B cell (primary cell): ENCODE measurements around the gene MLLT10. TPM values are rescaled to one million over a fixed set of nuclear protein-coding genes. Genes with fewer than 3 reads are reported as not detected.

ENCODE experiments used
- ATAC-seq: fragments of 200-7000 bp; cut with Tn5 transposase; one replicate; pipeline ENCODE4 v1.10.0; 2021; ENCODE audit warnings: low read depth, mild to moderate bottlenecking, moderate number of reproducible peaks, moderate library complexity
- CTCF ChIA-PET: fragments of 350-600 bp; sonication (Branson Sonifier 250); formaldehyde crosslinking; loops from one replicate; lab custom pipeline; 2021; ENCODE audit warnings: antibody characterized with exemption, inconsistent platforms; lab: Charles Lee
- POLR2A ChIA-PET: fragments of 350-600 bp; sonication (Branson Sonifier 250); formaldehyde crosslinking; loops from one replicate; lab custom pipeline; 2021; ENCODE audit warnings: antibody characterized with exemption; lab: Charles Lee
- DNase-seq: peaks from one replicate; pipeline ENCODE4 v3.0.0; 2013
- H2AFZ ChIP-seq: 2 replicates; pipeline ENCODE4 v1.6.1; 2012; ENCODE audit warnings: mild to moderate bottlenecking, low read depth, low read length; ENCODE audit not compliant: insufficient read depth, poor library complexity, severe bottlenecking
- H3K27ac ChIP-seq, 2 donors: 1 replicate in 1 of 2; 2 replicates in 1 of 2; pipeline ENCODE4 v1.5.1; 2012 to 2013; ENCODE audit warnings: low read length in 2 of 2, mild to moderate bottlenecking in 2 of 2, moderate library complexity in 1 of 2
- H3K27me3 ChIP-seq, 4 experiments: fragments of 200-600 bp in 1 of 4; sonication (generic) in 1 of 4; replicated peaks in 1 of 4; 1 replicate in 2 of 4; 2 replicates in 2 of 4; pipeline versions ENCODE4 v1.6.1 to v1.7.0; 2013 to 2016; ENCODE audit warnings: low read length in 3 of 4, mild to moderate bottlenecking in 2 of 4, mixed read lengths in 1 of 4, moderate library complexity in 1 of 4; ENCODE audit not compliant: insufficient read depth in 4 of 4, control insufficient read depth in 3 of 4; ENCODE audit errors: control extremely low read depth in 1 of 4
- H3K36me3 ChIP-seq, 2 experiments: replicated peaks in 1 of 2; 1 replicate in 1 of 2; 2 replicates in 1 of 2; pipeline versions ENCODE4 v1.6.1 to v1.7.1; 2013; ENCODE audit warnings: low read length in 1 of 2; ENCODE audit not compliant: insufficient read depth in 2 of 2, control insufficient read depth in 1 of 2; ENCODE audit errors: control extremely low read depth in 1 of 2, extremely low read depth in 1 of 2
- H3K4me1 ChIP-seq, 2 donors: fragments of 200-600 bp in 1 of 2; sonication (generic) in 1 of 2; 1 replicate in 1 of 2; 2 replicates in 1 of 2; pipeline versions ENCODE4 v1.5.1 to v1.6.1; 2013 to 2017; ENCODE audit warnings: low read length in 2 of 2; ENCODE audit not compliant: control insufficient read depth in 2 of 2, insufficient read depth in 2 of 2
- H3K4me2 ChIP-seq: replicated peaks from 2 replicates; pipeline ENCODE3; 2012; ENCODE audit warnings: mild to moderate bottlenecking, low read depth, low read length; ENCODE audit not compliant: poor library complexity, severe bottlenecking
- H3K4me3 ChIP-seq, 5 experiments: fragments of 200-600 bp in 1 of 5; sonication (generic) in 1 of 5; 1 replicate in 3 of 5; 2 replicates in 2 of 5; pipeline versions ENCODE4 v1.5.1 to v1.7.0; 2011 to 2016; ENCODE audit warnings: low read length in 4 of 5, mild to moderate bottlenecking in 4 of 5, low read depth in 2 of 5, control low read depth in 1 of 5, moderate library complexity in 1 of 5; ENCODE audit not compliant: insufficient read depth in 1 of 5; ENCODE audit errors: control extremely low read depth in 1 of 5, extremely low read depth in 1 of 5
- H3K79me2 ChIP-seq: fragments of 200-600 bp; sonication (generic); one replicate; pipeline ENCODE4 v1.6.0; 2016; ENCODE audit warnings: low read length; ENCODE audit not compliant: control insufficient read depth, insufficient read depth
- H3K9ac ChIP-seq: fragments of 200-600 bp; sonication (generic); 2 replicates; pipeline ENCODE4 v1.6.1; 2017; ENCODE audit warnings: mild to moderate bottlenecking, low read length, moderate library complexity
- H3K9me3 ChIP-seq, 3 donors: one replicate each; pipeline versions ENCODE4 v1.6.1 to v1.7.1; 2013; ENCODE audit warnings: low read length in 2 of 3; ENCODE audit not compliant: control insufficient read depth in 2 of 3, insufficient read depth in 1 of 3; ENCODE audit errors: control extremely low read depth in 1 of 3
- H4K20me1 ChIP-seq: 2 replicates; pipeline ENCODE4 v1.6.0; 2012; ENCODE audit warnings: mild to moderate bottlenecking, low read length; ENCODE audit not compliant: insufficient read depth, control insufficient read depth, poor library complexity, severe bottlenecking
- H3K27ac Mint-ChIP-seq: one replicate; pipeline ENCODE4 v1.8.0; 2021; ENCODE audit warnings: mixed read lengths
- H3K27me3 Mint-ChIP-seq: one replicate; pipeline ENCODE4 v1.8.0; 2021; ENCODE audit warnings: mixed read lengths
- H3K4me1 Mint-ChIP-seq: one replicate; pipeline ENCODE4 v1.8.0; 2021; ENCODE audit warnings: mixed read lengths
- H3K4me3 Mint-ChIP-seq: one replicate; pipeline ENCODE4 v1.8.0; 2021; ENCODE audit warnings: mixed read lengths
- H3K9me3 Mint-ChIP-seq: one replicate; pipeline ENCODE4 v1.8.0; 2022; ENCODE audit warnings: mixed read lengths; ENCODE audit not compliant: insufficient read depth
- EZH2 ChIP-seq: IDR thresholded peaks from 2 replicates; pipeline ENCODE4 v1.6.1; 2012; ENCODE audit warnings: borderline replicate concordance, low read depth, mild to moderate bottlenecking, moderate library complexity, low read length; ENCODE audit not compliant: insufficient read depth, poor library complexity, severe bottlenecking
- WGBS: methylation state at CpG from one replicate; pipeline ENCODE4 v1.1.5; 2013; ENCODE audit warnings: missing lambda C conversion rate; ENCODE audit not compliant: insufficient coverage; 5-methylcytosine and 5-hydroxymethylcytosine counted together
- intact Hi-C: fragments of 100-400 bp; cut with micrococcal nuclease; formaldehyde crosslinking; loops from one replicate; pipeline ENCODE4 v1.10.0; 2022
- polyA plus RNA-seq: library from polyadenylated mRNA; depleted of rRNA; stranded (reverse); fragments of >200 nt; gene quantifications from 2 replicates; pipeline ENCODE4 v1.2.3, GENCODE V29; 2012
- total RNA-seq, 2 donors: library from RNA; stranded (reverse); fragments of 120-200 nt in 1 of 2; gene quantifications; 1 replicate in 1 of 2; 2 replicates in 1 of 2; pipeline versions ENCODE4 v1.2.3 to v1.2.4, GENCODE V29; 2013 to 2022
- TF ChIP-seq, protein P1 (sequence below): fragments of 200-600 bp; IDR thresholded peaks from one replicate; pipeline ENCODE4 v1.8.0; 2022; ENCODE audit warnings: antibody characterized with exemption, mild to moderate bottlenecking

Gene MLLT10
- total and polyA plus RNA-seq, 2 donors (not counting 1 experiment from before 2014, with no cell fraction given) = 21.7 to 70.5 TPM

GRCh38 chr10:21675157-21675796 is 141.2 kb downstream of the MLLT10 start:
- H3K4me3 Mint-ChIP-seq = no peak overlapping the region
- peak; percentile 60 for ATAC-seq
- peaks cover 2 to 3% of the 10 kb centered on the region in 2 donors for H3K4me1 ChIP-seq
- no peaks in the 10 kb centered on the region for H4K20me1 ChIP-seq
- H2AFZ ChIP-seq = no peak overlapping the region
- no peak overlapping the region for H3K4me3 ChIP-seq
- no peaks in the 10 kb centered on the region for H3K9me3 Mint-ChIP-seq
- ChIA-PET POLR2A (no interaction called here), CTCF (interaction anchor here (0.6 kb wide), 1 partner anchor 584 kb away, joined by 3 read pairs; no protein-coding TSS in a partner anchor)
- no peaks in the 10 kb centered on the region for H3K27me3 ChIP-seq
- peaks cover 6 to 13% of the 10 kb centered on the region in 2 experiments for H3K36me3 ChIP-seq
- no peaks in the 10 kb centered on the region for H3K27me3 Mint-ChIP-seq
- no peak overlapping the region for H3K4me2 ChIP-seq
- H3K4me1 Mint-ChIP-seq = peaks cover 3% of the 10 kb centered on the region
- H3K9me3 ChIP-seq = no peaks in the 10 kb centered on the region
- peak; percentile 37 for DNase-seq
- H3K27ac ChIP-seq = no peak overlapping the region
- peaks cover 5% of the 10 kb centered on the region for H3K79me2 ChIP-seq
- no peak overlapping the region for H3K9ac ChIP-seq
- TF ChIP-seq EZH2 = no peak
- TF ChIP-seq, protein P1, sequence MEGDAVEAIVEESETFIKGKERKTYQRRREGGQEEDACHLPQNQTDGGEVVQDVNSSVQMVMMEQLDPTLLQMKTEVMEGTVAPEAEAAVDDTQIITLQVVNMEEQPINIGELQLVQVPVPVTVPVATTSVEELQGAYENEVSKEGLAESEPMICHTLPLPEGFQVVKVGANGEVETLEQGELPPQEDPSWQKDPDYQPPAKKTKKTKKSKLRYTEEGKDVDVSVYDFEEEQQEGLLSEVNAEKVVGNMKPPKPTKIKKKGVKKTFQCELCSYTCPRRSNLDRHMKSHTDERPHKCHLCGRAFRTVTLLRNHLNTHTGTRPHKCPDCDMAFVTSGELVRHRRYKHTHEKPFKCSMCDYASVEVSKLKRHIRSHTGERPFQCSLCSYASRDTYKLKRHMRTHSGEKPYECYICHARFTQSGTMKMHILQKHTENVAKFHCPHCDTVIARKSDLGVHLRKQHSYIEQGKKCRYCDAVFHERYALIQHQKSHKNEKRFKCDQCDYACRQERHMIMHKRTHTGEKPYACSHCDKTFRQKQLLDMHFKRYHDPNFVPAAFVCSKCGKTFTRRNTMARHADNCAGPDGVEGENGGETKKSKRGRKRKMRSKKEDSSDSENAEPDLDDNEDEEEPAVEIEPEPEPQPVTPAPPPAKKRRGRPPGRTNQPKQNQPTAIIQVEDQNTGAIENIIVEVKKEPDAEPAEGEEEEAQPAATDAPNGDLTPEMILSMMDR = peak; percentile 87
- WGBS = no CpG with 5 or more reads among the region's 2 CpGs
- intact Hi-C loops = no loop called here
- H3K27ac Mint-ChIP-seq = no peak overlapping the region

DNA sequence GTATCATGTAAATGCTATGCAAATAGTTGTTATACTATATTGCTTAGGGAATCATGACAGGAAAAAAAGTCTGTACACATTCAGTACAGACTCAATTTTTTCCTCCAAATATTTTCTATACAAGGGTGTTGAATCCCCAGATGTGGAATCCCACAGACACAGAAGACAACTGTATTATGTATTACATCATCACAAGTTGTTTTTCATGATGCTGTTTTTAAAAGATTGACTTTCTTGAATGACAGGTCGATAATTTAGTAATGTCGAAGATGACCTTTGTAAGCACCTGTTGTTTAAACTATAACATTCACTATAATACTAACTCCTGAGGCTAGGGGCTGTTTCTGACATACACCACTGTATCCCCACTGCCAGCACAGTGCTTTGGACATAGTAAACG is 143.5 kb downstream of the MLLT10 start:
- ChIA-PET CTCF (no interaction called here), POLR2A (no interaction called here)
- Histone ChIP-seq H3K9me3 (no peaks in the 10 kb centered on the region), H3K9ac (no peak overlapping the region), H3K36me3 (peaks cover 7 to 9% of the 10 kb centered on the region in 2 experiments), H4K20me1 (no peaks in the 10 kb centered on the region), H3K27me3 (no peaks in the 10 kb centered on the region), H2AFZ (no peak overlapping the region), H3K4me2 (no peak overlapping the region), H3K4me3 (no peak overlapping the region), H3K79me2 (peaks cover 5% of the 10 kb centered on the region), H3K4me1 (no peaks in the 10 kb centered on the region), H3K27ac (no peak overlapping the region)
- Mint-ChIP-seq H3K4me1 (no peaks in the 10 kb centered on the region), H3K27ac (no peak overlapping the region), H3K4me3 (no peak overlapping the region), H3K9me3 (no peaks in the 10 kb centered on the region), H3K27me3 (no peaks in the 10 kb centered on the region)
- no peak for TF ChIP-seq EZH2
- TF ChIP-seq, protein P1 = no peak
- no CpG with 5 or more reads among the region's 3 CpGs for WGBS
- intact Hi-C loops = no loop called here
- ATAC-seq (no peak), DNase-seq (no peak)
